Hematopoietic multipotent progenitor cell treated with erythropoietin and hydrocortisone succinate and interleukin-3 and kit ligand, for 8 days (in vitro differentiated cells): ENCODE data around the gene DYNC1I1.
A peak's percentile ranks its signal among the peaks of the same experiment; 100 is the strongest.

Experiments
- DNase-seq: peaks from one replicate; pipeline ENCODE4 v3.0.0-alpha.2; 2015

DYNC1I1 gene

DNA sequence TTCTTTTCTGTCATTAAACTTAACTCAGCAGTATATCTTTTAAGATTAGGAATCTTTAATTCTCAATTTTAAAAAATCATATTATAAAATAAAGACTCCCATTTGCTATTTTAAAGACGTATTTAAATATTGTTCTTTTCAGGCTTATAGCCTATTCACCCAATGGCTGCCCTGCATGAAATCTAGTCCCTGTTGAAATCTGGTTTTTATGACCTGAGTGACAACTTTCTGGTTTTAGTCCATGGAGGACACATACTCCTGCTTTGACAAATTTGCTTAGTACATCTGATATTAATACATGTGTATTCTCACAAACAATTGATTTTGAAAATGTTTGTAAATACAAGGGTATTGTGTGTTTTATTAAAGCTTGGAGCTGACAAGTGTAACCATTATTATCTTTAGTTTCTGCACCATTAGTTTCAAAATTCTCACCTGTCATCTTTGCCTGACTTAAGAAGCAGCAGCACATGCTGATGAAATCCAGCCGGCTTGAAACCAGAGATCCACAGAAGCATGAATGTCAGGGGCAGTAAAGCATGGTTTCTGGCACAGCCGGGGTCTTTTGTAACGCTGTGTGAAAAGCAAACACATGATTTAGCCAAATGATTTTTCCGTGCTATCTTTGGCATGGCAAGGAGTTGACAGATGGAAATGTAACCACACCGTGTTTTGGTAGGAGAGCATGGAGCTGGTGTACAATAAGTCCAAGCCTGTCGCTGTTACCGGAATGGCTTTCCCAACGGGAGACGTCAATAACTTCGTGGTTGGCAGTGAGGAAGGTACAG lies 262.8 kb downstream of the DYNC1I1 start:
- no peak for DNase-seq

DNA sequence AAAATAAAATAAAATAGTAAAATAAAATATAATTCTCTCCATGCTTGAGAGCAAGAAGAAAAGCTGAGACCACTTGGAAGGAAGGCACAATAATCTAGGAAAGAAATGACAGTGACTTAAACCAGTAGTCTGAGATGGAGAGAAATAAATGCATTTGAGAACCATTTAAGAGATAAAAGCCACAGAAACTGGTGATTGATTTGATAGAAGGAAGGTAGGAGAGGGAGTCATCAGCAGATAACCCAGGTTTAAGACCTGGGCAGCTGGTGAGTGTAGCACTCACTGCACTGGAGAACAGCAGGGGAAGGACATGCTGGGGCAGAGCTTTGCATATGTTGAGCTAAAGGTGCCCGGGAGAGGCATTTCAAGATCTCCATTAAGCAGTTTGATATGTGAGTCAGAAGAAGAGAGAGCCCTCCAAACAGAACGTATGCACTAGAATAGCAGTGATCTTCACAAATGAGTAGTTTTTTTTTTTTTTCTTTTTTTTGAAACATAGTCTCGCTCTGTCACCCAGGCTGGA lies 268.0 kb downstream of the DYNC1I1 start:
- no peak for DNase-seq

DNA sequence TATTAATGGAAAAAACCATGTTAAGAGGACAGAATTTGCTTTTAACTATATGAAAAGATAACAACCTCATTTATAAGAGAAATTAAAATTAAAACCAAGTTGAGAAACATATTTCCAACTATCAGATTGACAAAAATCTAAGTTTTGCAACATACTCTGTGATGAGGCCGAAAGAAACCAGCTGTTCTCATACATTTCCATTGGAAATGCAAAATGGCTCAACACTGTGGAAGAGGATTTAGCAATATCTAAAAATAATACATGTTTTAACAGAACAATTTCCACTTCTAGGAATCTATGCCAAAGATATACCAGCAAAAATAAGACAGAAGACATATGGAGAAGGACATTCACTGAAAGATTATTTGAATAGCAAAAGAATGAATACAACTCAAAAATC lies 268.8 kb downstream of the DYNC1I1 start:
- no peak for DNase-seq

DNA sequence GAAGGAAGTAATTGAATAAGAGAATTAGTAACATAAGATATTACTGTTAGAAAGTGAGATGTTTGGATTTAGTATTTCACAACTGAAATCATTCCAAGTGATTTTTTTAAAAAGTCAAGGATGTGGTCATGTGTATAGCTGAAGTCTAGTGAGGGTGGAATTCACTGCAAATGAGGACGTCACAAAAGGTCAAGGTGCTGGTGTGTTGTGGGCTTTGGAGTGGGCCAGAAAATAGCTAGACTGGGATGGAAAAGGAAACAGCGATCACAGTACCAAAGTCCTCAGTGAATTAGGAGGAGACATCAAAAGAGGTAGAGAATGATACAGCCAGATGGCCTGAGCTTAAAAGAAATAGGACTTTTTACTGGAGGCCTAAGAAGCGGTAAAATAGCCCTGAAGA lies 272.8 kb downstream of the DYNC1I1 start:
- no peak for DNase-seq

DNA sequence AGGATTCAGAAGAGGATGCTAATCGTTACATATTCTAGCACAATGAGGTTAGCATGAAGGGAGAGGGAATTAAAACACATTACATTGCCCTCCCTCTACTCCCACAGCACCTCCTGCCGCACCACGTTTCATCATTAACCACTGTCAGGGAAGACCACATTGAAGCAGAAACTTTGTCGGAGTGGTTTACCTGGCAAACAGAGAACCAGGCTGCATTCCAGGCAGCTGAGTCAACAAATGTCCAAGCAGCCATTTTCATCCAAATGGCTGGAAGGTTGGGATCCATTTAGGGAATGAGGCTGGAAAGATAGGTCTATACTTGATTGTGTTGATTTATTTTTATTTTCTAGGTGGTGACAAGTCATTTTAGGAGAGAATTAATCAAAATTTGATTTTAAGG lies 273.6 kb downstream of the DYNC1I1 start:
- DNase-seq = no peak

DNA sequence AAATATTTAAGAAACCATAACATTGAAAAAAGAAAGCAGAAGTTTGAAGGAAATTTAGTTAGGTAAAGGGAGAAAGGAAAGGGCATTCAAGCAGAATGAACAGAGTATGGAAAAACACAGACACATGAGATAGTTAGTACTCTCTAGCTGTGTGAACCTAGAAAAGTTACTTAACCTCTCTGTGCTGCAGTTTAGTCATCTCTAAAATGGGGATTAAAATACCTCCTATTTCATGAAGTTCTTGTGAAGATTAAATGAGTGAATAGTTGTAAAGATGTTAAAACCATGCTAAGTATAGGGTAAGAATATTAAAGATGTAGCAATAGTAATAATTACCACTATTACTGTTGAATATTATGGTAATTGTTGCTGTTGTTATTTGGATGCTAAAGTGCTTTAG lies 279.9 kb downstream of the DYNC1I1 start:
- DNase-seq = no peak

DNA sequence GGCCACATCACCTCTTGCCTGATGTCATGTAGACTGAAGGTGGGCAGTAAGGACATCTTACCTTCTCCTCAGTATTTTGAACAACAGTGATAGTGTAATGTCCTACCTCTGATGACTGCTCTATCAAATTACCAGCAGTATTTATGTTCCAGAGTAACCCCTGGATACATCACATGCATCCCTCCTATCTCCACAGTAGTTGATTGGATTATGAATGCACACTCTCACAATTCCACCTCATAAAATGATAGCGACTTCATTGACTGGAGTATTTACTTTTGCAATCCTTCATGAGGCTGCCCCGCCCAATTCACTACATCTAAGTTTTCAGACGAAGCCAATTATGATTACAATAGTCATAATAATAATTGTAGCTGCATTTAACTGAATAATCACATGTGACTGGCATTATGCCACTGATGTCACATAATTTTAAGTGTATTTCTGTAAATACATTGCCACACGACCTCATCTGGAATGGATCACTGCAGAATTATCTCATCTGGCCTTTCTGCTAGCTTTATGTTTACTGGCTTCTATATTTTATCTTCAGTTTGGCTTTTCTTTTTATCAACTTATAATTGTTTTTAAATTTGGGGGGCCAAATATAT lies 280.6 kb downstream of the DYNC1I1 start:
- DNase-seq = no peak

GRCh38 chr7:96055717-96056116 lies 283.4 kb downstream of the DYNC1I1 start:
- no peak for DNase-seq

- DNase-seq = no peak
Observed at GRCh38 chr7:96059075-96059474, 286.7 kb downstream of the DYNC1I1 start.

- DNase-seq = no peak
Observed at GRCh38 chr7:96061009-96061408, 288.7 kb downstream of the DYNC1I1 start.

DNA sequence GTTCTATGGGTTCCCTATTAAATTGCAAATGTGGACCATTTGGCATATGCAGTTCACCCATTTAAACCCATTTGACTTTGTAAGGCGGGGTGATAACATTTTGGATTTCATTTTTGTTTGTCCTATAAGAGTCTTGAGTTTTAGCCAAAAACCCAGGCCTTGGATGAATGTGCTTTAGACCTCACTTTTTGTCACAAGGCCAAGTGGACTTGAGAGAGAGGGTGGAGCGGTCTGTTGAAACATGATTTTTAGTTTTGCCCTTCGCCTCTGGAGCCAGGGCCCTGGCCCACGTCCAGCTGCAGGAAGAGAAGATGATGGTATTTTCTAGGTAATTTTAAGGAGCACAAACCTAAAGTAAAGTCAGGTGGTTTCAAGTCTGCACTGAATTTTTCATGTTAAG lies 289.5 kb downstream of the DYNC1I1 start:
- DNase-seq = no peak

DNA sequence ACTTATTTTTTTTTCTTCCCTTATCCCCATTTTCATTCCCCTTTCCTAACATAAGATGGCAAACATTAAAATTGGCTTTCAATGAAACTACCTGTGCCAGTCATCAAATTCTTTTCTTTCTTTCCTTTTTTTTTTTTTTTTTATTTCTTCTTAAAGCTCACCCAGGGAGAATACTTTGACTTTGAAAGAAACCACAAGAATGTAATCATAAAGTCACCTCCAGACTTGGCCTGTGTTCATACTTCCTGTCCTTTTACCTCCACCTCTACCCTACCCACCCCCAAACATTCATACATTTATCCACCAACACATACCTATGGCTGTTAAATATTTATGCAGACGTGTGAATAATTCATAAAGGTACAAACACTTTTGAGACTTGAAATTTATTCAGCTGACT lies 295.0 kb downstream of the DYNC1I1 start:
- no peak for DNase-seq

- no peak for DNase-seq
Observed at GRCh38 chr7:96069401-96069800, 297.0 kb downstream of the DYNC1I1 start.

DNA sequence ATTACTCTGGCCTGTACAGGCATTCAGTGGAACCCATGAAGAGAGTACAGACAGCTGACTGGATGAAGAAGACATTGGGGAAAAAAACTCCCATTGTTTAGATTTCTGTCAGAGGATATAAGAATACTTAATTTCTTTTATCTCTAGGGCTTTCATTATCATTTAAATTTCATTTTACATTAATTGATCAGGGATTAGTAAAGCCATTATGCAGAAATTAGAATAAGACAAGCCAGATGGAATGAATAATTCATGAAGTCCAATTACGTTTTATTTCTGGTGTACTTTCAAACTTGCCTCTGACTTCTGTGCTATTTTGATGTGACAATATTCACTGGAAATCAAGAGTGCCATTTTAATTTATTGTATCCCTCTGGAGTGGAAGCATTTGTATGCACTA lies 302.5 kb downstream of the DYNC1I1 start:
- DNase-seq = no peak

- DNase-seq = peak; percentile 39
Observed at GRCh38 chr7:96075510-96076349, 303.4 kb downstream of the DYNC1I1 start.

DNA sequence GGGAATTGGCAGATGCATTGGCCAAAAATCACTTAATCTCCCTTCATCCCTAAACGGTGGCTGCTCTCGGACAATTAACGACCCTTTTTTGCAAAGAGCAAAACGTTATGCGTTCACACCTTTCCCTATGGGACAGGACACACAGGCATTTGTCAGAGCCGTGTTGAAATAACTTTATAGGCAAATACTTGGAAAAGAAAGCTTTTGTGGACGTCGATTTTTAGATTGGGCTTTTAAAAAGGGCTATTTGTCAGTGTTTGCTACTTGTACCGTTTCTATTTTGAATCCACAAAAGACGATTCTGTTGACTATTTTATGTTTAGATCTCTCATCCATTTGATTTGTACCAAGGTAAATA lies 304.0 kb downstream of the DYNC1I1 start:
- DNase-seq = no peak

GRCh38 chr7:96080027-96080426 lies 307.7 kb downstream of the DYNC1I1 start:
- DNase-seq = no peak

GRCh38 chr7:96084881-96085553 lies 312.7 kb downstream of the DYNC1I1 start:
- no peak for DNase-seq

DNA sequence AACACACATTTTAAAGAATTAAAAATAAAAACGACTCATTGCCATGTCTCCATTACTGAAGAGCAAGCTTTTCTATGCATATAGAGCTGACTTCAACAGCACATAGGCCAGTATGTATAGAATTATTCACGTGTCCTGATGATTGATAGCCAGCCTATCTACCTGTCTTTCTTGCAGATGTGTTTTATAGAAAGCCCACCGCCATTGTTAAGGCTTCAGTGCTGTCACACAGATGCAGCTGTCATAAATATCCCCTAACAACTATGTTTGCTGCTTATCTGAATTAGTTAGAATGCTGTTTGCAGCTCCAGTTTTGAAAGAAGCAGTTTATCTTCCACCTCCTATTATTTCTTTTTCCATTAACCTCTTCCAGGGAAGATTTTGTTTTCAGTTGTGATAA lies 313.6 kb downstream of the DYNC1I1 start:
- no peak for DNase-seq

DNA sequence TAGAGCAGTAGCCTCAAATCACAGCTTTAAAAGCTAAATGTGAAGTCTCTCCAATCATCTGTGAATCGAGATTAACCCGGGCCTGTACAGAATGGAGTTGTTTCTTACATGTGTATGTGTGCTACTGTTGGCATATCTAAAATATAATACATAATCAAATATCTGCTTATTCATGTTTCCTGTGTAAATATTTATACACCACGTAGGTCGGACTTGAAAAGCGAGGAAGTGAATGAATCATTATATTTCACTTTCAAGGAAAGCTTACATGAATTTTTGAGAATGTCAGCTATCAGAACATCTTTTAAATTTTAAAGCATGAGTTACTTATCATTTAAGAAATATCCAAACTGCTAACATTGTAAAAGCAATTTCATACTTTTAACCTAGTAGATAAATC lies 316.2 kb downstream of the DYNC1I1 start:
- DNase-seq = no peak

DNA sequence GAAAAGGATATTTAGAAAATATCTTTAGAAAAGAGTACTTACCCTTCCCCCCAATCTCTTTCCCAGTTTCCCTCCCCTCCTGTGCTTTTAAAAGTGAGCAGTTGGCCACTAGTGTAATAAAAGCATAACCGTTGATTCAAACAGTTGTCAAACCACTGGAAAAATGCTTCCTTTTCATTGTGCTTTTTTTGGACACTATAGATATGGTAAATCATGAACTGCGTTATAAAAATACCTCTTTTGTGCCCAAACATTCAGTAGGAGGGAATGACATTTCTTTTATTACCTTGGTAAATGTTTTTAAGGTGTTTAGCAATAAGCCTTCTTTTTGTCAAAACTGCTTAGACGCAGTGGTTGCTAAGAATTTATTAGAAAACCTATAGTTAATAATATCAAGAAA lies 317.2 kb downstream of the DYNC1I1 start:
- no peak for DNase-seq

DNA sequence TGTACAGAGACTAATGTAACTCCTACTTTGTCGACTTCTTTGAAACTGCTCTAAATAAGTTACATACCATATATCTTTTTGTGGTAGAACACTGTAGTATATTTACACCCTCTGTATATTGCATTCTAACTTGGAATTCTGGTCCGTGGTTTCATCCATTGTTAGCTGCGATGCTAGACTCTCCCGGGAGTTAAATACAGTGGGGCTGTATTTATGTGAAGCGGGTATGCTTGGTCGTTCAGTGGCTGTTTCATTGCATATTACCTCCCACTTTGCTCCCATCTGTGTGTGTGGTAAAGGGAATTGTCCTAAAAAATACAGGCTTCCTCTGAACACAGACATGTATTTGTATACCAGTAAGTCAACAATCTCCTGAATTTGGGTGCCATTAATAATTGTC lies 318.4 kb downstream of the DYNC1I1 start:
- no peak for DNase-seq

DNA sequence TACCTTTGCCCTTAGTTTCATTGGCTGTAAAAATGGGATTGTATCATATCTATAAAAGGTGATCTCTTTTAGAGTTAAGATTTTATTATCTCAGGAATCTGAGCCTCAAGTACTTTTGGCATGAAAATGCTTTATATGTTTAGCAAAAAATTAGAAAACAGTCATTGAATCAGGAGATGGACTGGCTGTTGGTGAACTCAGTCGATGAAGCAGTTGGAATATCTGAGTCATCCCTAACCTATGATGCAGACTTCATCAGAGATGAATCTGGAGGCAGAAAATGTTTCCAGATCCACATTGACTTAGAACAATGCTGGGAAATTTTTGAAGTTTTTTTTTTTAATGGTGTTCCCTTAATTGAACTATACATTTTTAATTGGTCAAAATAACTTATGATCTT lies 321.1 kb downstream of the DYNC1I1 start:
- no peak for DNase-seq
